GM12872 (cell line): ENCODE results near the gene CCDC68.

Experiments used
- TF ChIP-seq, protein P1 (sequence below): IDR thresholded peaks from 3 replicates; pipeline ENCODE4 v1.5.1; 2011; ENCODE audit warnings: low read depth, mild to moderate bottlenecking, low read length, moderate library complexity; ENCODE audit not compliant: insufficient read depth

The CCDC68 gene

DNA sequence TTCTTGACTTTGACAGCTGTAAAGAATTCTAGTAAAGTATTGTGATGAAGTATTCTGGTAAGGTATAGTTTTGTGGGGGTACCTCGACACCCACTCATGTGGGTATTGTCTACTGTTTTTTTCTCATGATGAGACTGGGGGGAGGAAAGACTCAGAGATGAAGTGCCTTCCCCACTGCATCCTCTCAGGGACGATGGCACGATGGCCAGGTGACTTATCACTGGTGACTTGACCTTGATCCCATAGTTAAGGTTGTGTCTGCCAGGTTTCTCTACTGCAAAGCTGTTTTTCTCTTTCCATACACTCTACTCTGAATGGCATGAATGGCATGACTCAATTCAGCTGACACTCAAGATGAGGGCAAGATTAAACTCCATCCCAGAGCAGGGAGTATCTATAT is 936 bp upstream of the CCDC68 start:
- TF ChIP-seq, protein P1, sequence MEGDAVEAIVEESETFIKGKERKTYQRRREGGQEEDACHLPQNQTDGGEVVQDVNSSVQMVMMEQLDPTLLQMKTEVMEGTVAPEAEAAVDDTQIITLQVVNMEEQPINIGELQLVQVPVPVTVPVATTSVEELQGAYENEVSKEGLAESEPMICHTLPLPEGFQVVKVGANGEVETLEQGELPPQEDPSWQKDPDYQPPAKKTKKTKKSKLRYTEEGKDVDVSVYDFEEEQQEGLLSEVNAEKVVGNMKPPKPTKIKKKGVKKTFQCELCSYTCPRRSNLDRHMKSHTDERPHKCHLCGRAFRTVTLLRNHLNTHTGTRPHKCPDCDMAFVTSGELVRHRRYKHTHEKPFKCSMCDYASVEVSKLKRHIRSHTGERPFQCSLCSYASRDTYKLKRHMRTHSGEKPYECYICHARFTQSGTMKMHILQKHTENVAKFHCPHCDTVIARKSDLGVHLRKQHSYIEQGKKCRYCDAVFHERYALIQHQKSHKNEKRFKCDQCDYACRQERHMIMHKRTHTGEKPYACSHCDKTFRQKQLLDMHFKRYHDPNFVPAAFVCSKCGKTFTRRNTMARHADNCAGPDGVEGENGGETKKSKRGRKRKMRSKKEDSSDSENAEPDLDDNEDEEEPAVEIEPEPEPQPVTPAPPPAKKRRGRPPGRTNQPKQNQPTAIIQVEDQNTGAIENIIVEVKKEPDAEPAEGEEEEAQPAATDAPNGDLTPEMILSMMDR: no peak

DNA sequence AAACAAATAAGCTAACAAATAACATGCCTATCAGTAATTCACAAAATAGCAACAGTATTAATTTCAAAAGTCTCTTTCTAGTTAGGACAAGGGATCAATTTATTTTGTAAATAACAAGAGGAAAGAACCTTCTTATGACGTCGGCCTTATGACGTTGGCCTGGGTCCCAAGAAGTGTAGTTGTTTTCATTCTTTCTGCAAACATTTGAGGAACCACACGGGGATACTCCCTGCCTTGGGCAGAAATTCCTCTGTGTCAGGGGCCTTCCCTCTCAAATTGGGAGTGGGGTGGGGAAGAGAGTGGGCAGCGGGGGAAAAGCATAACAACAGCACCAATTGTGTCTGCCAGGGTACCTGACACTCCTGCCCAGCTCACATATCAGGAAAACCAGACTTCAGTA is 1.3 kb downstream of the CCDC68 start:
- TF ChIP-seq, protein P1: no peak

DNA sequence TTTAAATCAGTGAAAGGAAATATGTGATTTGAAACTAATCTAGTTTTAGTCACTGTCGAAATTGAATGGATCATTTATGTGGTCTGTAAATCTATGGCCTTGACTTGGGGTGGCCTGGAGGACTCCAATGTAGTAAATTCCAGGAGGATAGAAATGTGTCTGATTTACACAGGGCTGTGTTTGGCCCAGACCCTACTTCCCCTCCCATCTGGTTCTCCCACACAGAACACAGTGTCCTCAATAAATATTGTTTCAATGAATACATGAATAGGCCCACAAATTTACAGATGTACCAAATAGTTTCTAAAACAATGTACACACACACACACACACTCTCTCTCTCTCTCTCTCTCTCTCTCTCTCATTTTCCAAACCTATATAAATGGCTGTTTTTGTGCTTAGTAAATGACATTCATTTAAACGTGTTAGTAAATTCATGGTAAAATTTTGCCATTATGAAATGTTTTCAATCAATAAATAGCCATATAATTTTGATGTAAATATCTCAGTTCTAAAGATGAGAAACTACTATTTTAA is 1.9 kb downstream of the CCDC68 start:
- TF ChIP-seq, protein P1: no peak

DNA sequence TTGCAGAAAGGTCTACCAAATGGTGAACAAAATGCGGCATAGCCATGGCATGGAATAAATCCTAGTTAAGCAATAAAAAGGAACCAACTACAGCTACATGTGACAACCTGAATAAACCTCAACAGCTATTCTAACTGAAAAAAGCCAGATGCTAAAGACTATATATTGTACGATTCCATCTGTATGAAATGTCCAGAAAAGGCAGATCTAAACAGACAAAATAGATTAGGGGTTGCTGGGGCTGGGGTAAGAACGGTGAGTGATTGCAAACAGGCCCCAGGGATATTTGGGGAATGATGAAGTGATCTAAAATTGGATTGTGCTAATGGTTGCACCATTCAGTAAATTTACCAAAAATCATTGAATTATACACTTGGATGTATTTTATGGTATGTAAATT is 2.8 kb downstream of the CCDC68 start:
- TF ChIP-seq, protein P1: no peak

DNA sequence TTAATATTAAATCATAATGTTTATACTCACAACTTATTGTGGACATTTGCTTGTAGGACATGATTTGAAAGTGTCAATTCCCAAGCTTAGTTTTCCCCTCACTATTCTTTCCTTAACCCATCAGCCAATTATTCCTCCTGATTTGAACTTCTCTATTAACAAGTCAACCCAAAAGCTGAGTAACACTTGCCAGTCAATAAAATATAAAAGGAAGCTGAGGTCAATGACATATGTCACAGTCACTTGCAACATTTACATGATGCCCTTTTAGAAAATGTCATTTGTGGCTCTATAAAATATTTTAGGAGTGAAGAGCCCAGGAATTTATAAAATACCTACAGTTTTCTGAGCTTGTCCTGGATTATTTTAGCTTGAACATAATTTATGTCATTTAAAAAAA is 7.2 kb downstream of the CCDC68 start:
- TF ChIP-seq, protein P1: no peak

DNA sequence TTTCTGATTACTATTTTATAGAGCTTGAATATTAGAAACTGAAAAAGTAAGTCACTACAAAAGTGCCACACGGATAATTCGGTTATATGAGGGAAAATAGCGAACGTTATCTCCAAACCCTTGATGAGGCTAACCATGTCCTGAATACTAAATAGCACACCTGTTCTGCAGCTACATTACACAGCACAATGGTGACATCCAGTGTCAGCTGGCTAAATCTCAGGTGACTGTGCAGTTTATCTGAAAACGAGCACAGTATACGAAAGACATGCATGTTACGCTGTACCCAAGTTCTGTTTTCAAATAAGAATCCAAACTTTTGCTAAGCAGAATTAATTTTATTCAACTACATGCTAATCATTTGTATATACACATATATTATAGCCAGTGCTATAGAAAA is 9.0 kb downstream of the CCDC68 start:
- TF ChIP-seq, protein P1: 0 out of 3 replicates have a peak, but pooled peaks have one; percentile 6

DNA sequence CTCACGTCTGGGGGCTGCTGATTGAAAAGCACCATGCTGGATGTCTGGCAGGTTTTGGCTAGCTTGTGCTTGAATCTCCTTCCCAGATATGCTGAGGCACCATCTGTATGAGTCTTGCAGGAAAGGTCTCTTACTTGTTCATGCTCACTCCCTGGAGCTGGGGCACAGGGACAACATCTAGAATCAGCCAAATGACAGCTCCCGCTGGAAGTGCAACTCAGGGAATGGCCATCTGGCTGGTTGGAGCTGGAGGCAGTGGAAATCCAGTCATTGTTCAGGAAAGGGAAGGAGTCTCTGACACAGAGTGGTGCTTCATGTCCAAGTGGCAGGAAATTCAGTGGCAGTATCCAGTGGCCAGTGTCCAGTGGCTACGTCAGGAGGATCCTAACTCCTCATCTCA is 9.7 kb downstream of the CCDC68 start:
- TF ChIP-seq, protein P1: no peak
